LoVo (cell line): Measurements from ENCODE around the gene MAGEB10.
"Not testable (repeated sequence)": the region's sequence is repeated elsewhere in the genome, so short reads cannot be mapped to it uniquely, and the experiment has no call there.

Experiments
- DNase-seq: peaks from one replicate; pipeline ENCODE4 v3.0.0-alpha.2; 2016; ENCODE audit warnings: low spot score

Gene MAGEB10

GRCh38 chrX:27807690-27808089, at the start of gene MAGEB10:
Gene MAGEB10, plus strand, starts transcription at chrX:27807990. Its CDS starts 13,317 bp downstream, at chrX:27821307.
- DNase-seq = no peak

GRCh38 chrX:27765718-27766117, 42.1 kb upstream of the MAGEB10 start:
- peak; percentile 1 for DNase-seq

- DNase-seq = no peak
These were observed 40.4 kb upstream of the MAGEB10 start for GRCh38 chrX:27767387-27767786.

- DNase-seq = no peak
These were observed 31.8 kb upstream of the MAGEB10 start for GRCh38 chrX:27775984-27776383.

- DNase-seq = no peak
These were observed 11.0 kb upstream of the MAGEB10 start for GRCh38 chrX:27796640-27797257.

GRCh38 chrX:27797575-27797974, 10.2 kb upstream of the MAGEB10 start:
- DNase-seq = no peak

- no peak for DNase-seq
These were observed 436 bp downstream of the MAGEB10 start for GRCh38 chrX:27808226-27808625.

GRCh38 chrX:27808991-27809859, 1.4 kb downstream of the MAGEB10 start:
- DNase-seq = not testable (repeated sequence)

GRCh38 chrX:27815209-27815608, 7.4 kb downstream of the MAGEB10 start:
- peak; percentile 8 for DNase-seq

- DNase-seq = no peak
These were observed 16.0 kb downstream of the MAGEB10 start for GRCh38 chrX:27823812-27824211.

GRCh38 chrX:27838185-27838584, 30.4 kb downstream of the MAGEB10 start:
- no peak for DNase-seq

- DNase-seq = no peak
These were observed 33.1 kb downstream of the MAGEB10 start for GRCh38 chrX:27840881-27841280.

GRCh38 chrX:27842859-27843258, 35.1 kb downstream of the MAGEB10 start:
- no peak for DNase-seq

GRCh38 chrX:27860337-27860736, 52.5 kb downstream of the MAGEB10 start:
- DNase-seq = no peak

GRCh38 chrX:27863809-27864208, 56.0 kb downstream of the MAGEB10 start:
- DNase-seq = no peak
